Adrenal gland (tissue), 12 donors: ENCODE data around the gene GNB1L. TPM values are rescaled to one million over a fixed set of nuclear protein-coding genes. Genes with fewer than 3 reads are reported as not detected.

ENCODE experiments used
- DNase-seq, 7 donors: peaks; one replicate each; pipeline ENCODE4 v3.0.0-alpha.2; 2019 to 2020
- H3K27ac ChIP-seq, 5 donors: fragments of 200-600 bp; sonication (generic) in 4 of 5; 1 replicate in 3 of 5; 2 replicates in 2 of 5; pipeline versions ENCODE4 v1.5.1 to v1.8.0; 2016 to 2020; ENCODE audit warnings: mild to moderate bottlenecking in 1 of 5
- H3K27me3 ChIP-seq: fragments of 200-600 bp; 2 replicates; pipeline ENCODE4 v1.8.0; 2021
- H3K36me3 ChIP-seq, 2 donors: fragments of 200-600 bp; replicated peaks in 1 of 2; 1 replicate in 1 of 2; 2 replicates in 1 of 2; pipeline versions ENCODE4 v1.5.1 to v1.8.0; 2018 to 2022
- H3K4me1 ChIP-seq, 2 donors: fragments of 200-600 bp; replicated peaks in 1 of 2; 1 replicate in 1 of 2; 2 replicates in 1 of 2; pipeline versions ENCODE4 v1.5.1 to v1.8.0; 2018 to 2021
- H3K4me3 ChIP-seq, 4 donors: fragments of 200-600 bp; sonication (generic) in 3 of 4; one replicate each; pipeline ENCODE4 v1.5.1; 2016 to 2018
- H3K9me3 ChIP-seq, 3 donors: fragments of 200-600 bp; sonication (generic) in 1 of 3; replicated peaks in 1 of 3; 1 replicate in 2 of 3; 2 replicates in 1 of 3; pipeline versions ENCODE4 v1.5.1 to v1.8.0; 2016 to 2021
- CTCF ChIP-seq, 6 experiments: fragments of 450-650 bp in 4 of 6; fragments of 200-600 bp in 2 of 6; sonication (generic) in 1 of 6; IDR thresholded peaks; 1 replicate in 5 of 6; 2 replicates in 1 of 6; pipeline versions ENCODE4 v1.5.1 to v1.8.0; 2016 to 2021; ENCODE audit warnings: antibody characterized with exemption in 6 of 6, mild to moderate bottlenecking in 2 of 6, moderate library complexity in 1 of 6
- POLR2A ChIP-seq, 2 donors: fragments of 450-650 bp; IDR thresholded peaks; one replicate each; pipeline ENCODE4 v1.6.1; 2017; ENCODE audit warnings: antibody characterized with exemption in 2 of 2, mild to moderate bottlenecking in 2 of 2, moderate library complexity in 1 of 2
- WGBS, 4 donors: extraction: QIAGEN DNeasy Blood & Tissue Kit in 2 of 4; methylation state at CpG; one replicate each; pipeline versions ENCODE4 v1.1.5 to v1.1.7; 2013 to 2017; 5-methylcytosine and 5-hydroxymethylcytosine counted together
- intact Hi-C, 2 donors: fragments of 100-400 bp; cut with DNase I; formaldehyde crosslinking; loops; one replicate each; pipeline versions ENCODE4 v1.14.1 to v1.15.0; 2022 to 2023
- polyA plus RNA-seq, 3 donors: library from polyadenylated mRNA; stranded (reverse); fragments of 200-250 nt in 2 of 3; fragments of 350-450 nt in 1 of 3; fragmentation: Illumina TruSeq in 1 of 3; extraction: RNeasy Lipid Tissue Mini Kit (QIAGEN cat#74804) in 1 of 3; gene quantifications; one replicate each; pipeline ENCODE4 v1.2.3, GENCODE V29; 2013 to 2014
- total RNA-seq, 9 donors: library from RNA; depleted of rRNA in 4 of 9; stranded (reverse); fragments of >200 nt in 4 of 9; fragments of 120-200 nt in 1 of 9; fragmentation: NEBNext Ultra II Directional in 1 of 9; extraction: Animal tissue kit (Norgen Biotek cat#: 25700) in 1 of 9; gene quantifications; one replicate each; pipeline versions ENCODE4 v1.1.0 to v1.2.4, GENCODE V29; 2013 to 2023
- donor health status: healthy with polysubstance abuse.
- donor health status: Bipolar disorder and iron deficiency.
- donor health status: DM: yes; HTN: yes; CAD: no.
- donor health status: DM: no; HTN: no; CAD: no.
- donor health status: DM: no; HTN: no; CAD: no.
- donor health status: DM: yes; HTN: yes; CAD: no.

GNB1L gene
- total and polyA plus RNA-seq, 12 donors, result 0.26 to 6.6 (median 4.2) TPM; not detected in 1

DNA sequence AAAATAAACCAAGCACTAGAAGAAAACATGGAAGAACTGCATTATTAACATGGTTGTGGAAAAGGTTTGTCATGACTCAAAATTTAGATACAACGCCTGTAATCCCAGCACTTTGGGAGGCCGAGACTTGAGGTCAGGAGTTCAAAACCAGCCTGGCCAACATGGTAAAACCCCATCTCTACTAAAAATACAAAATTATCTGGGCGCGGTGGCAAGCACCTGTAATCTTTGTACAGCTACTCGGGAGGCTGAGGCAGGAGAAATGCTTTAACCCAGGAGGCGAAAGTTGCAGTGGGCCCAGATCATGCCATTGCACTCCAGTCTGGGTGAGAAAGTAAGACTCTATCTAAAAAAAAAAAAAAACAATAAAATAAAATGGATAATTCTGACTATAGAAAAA is 23.7 kb downstream of the GNB1L start:
- Histone ChIP-seq H3K4me3 (no peak overlapping the region), H3K27me3 (no peaks in the 10 kb centered on the region), H3K36me3 (no peaks in the 10 kb centered on the region), H3K9me3 (no peaks in the 10 kb centered on the region), H3K27ac (no peak overlapping the region), H3K4me1 (no peaks in the 10 kb centered on the region)
- TF ChIP-seq CTCF (IDR thresholded peaks at IDR 0.05) (no peak), POLR2A (IDR thresholded peaks at IDR 0.05) (no peak)
- DNase-seq, result no peak
- intact Hi-C loops, result no loop called here
- WGBS, 4 donors, result 91 to 99% (median 96%) methylated on average over 6 of the region's 6 CpGs

DNA sequence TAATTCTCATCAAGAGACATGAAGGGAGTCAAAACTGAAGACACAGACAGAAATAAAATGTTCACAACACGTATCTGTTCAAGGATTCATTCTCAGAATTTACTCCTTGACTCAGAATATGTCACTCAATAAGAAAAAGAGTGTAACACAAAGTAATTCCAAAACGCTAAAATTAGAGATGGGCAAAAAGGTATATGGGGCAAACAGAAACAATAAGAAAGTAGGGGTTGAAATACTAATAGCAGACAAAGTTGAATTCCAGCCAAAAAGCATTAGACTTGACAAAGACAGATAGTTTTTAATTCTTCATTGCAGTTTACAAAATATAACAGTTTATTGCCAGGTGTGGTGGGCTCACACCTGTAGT is 26.7 kb downstream of the GNB1L start:
- Histone ChIP-seq H3K36me3 (no peaks in the 10 kb centered on the region), H3K9me3 (no peaks in the 10 kb centered on the region), H3K27me3 (no peaks in the 10 kb centered on the region), H3K4me3 (no peak overlapping the region), H3K27ac (no peak overlapping the region), H3K4me1 (no peaks in the 10 kb centered on the region)
- TF ChIP-seq CTCF (IDR thresholded peaks at IDR 0.05) (no peak), POLR2A (IDR thresholded peaks at IDR 0.05) (no peak)
- 86 to 89% (median 86%) methylated on average over 2 of the region's 2 CpGs for WGBS, 4 donors
- no peak for DNase-seq
- intact Hi-C loops, result no loop called here

DNA sequence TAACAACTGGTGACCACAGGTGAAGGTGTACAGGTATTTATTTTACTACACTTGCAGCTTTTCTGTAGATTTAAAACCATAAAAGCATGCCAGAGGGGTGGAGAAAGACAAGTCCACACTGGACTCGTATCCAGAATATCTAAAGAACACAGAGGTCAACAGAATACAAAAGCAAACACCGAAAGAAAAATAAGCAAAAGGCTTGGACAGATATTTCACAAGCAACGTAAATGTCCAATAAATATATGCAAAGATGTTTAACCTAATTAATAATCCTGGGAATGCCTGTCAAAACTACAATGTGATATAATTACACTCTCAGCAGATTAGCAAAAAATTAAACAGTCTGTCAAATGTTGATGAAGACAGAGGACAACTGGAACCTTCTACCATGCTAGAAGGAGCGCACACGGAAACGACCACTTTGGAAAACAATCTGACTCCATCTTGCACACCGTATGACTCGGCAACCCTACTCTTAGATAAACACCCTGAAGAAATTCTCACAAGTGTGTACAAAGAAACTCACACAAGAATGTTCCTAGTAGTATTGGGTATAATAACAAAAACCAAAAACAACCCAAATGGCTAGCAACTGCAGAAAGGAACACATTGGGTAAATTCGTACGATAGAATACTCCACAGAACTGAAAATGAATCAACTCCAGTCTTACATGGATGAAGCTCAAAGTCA is 27.2 kb downstream of the GNB1L start:
- no peaks in the 10 kb centered on the region for H3K9me3 ChIP-seq
- WGBS, 4 donors, result 75 to 88% (median 85%) methylated on average over 10 of the region's 10 CpGs
- H3K4me3 ChIP-seq, result no peak overlapping the region
- no peak overlapping the region for H3K27ac ChIP-seq
- TF ChIP-seq CTCF (IDR thresholded peaks at IDR 0.05) (no peak), POLR2A (IDR thresholded peaks at IDR 0.05) (no peak)
- H3K27me3 ChIP-seq, result no peaks in the 10 kb centered on the region
- H3K4me1 ChIP-seq, result no peaks in the 10 kb centered on the region
- no peak for DNase-seq
- intact Hi-C loops, result no loop called here
- H3K36me3 ChIP-seq, result no peaks in the 10 kb centered on the region

DNA sequence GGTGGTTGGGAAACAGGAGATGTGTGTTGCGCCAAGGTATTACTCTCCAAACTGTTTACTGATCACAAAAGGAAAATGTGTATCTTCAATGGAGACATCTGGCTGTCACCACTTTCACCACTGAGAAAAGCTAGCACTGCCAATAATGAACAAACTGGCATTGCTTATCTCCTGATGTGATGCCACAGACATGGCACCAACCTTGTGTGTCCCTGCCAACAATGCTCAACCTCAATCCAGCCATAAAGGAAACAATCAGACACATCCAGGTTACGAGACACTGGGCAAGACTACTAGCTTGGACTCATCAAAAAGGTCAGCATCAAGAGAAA is 28.1 kb downstream of the GNB1L start:
- Histone ChIP-seq H3K4me3 (no peak overlapping the region), H3K36me3 (no peaks in the 10 kb centered on the region), H3K9me3 (no peaks in the 10 kb centered on the region), H3K4me1 (no peaks in the 10 kb centered on the region), H3K27ac (no peak overlapping the region), H3K27me3 (no peaks in the 10 kb centered on the region)
- TF ChIP-seq CTCF (IDR thresholded peaks at IDR 0.05), result no peak
- TF ChIP-seq POLR2A (IDR thresholded peaks at IDR 0.05), result no peak
- DNase-seq, result peak in 1 of 7 donors; percentile 13
- intact Hi-C loops, result no loop called here
- 46 to 95% (median 51%) methylated on average over 2 of the region's 2 CpGs for WGBS, 4 donors
